Measurements from ENCODE around the gene ST3GAL3.

DNA sequence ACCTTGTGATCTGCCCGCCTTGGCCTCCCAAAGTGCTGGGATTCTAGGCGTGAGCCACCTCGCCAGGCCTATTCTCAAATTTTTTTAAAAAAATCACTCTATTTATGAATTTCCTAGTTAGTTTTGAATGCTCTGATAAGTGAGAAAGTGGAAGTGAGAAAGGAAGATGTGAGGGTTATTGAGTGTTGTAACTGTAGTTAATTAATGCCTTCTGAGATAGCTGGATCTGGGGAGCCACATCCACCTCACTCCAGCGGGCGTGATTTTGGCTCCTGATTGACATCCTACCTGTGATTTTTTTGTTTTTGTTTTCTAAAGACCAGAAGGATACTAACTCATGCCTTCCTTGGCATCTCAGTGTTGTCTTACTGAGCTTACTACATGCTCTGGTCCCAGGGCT, 65.6 kb downstream of the ST3GAL3 start:
- TF ChIP-seq TP53 (CRISPR knock-in tag; IDR thresholded peaks at IDR 0.05) (no peak), ZNF416 (CRISPR knock-in tag; IDR thresholded peaks at IDR 0.05) (no peak), ETV6 (CRISPR knock-in tag; IDR thresholded peaks at IDR 0.05) (no peak)
- TF ChIP-seq, protein P1, sequence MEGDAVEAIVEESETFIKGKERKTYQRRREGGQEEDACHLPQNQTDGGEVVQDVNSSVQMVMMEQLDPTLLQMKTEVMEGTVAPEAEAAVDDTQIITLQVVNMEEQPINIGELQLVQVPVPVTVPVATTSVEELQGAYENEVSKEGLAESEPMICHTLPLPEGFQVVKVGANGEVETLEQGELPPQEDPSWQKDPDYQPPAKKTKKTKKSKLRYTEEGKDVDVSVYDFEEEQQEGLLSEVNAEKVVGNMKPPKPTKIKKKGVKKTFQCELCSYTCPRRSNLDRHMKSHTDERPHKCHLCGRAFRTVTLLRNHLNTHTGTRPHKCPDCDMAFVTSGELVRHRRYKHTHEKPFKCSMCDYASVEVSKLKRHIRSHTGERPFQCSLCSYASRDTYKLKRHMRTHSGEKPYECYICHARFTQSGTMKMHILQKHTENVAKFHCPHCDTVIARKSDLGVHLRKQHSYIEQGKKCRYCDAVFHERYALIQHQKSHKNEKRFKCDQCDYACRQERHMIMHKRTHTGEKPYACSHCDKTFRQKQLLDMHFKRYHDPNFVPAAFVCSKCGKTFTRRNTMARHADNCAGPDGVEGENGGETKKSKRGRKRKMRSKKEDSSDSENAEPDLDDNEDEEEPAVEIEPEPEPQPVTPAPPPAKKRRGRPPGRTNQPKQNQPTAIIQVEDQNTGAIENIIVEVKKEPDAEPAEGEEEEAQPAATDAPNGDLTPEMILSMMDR (IDR thresholded peaks at IDR 0.05): no peak
- TF ChIP-seq, protein P2, sequence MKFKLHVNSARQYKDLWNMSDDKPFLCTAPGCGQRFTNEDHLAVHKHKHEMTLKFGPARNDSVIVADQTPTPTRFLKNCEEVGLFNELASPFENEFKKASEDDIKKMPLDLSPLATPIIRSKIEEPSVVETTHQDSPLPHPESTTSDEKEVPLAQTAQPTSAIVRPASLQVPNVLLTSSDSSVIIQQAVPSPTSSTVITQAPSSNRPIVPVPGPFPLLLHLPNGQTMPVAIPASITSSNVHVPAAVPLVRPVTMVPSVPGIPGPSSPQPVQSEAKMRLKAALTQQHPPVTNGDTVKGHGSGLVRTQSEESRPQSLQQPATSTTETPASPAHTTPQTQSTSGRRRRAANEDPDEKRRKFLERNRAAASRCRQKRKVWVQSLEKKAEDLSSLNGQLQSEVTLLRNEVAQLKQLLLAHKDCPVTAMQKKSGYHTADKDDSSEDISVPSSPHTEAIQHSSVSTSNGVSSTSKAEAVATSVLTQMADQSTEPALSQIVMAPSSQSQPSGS (CRISPR knock-in tag; IDR thresholded peaks at IDR 0.05; ENCODE audit: borderline replicate concordance, low read depth): no peak
- TF ChIP-seq, protein P3, sequence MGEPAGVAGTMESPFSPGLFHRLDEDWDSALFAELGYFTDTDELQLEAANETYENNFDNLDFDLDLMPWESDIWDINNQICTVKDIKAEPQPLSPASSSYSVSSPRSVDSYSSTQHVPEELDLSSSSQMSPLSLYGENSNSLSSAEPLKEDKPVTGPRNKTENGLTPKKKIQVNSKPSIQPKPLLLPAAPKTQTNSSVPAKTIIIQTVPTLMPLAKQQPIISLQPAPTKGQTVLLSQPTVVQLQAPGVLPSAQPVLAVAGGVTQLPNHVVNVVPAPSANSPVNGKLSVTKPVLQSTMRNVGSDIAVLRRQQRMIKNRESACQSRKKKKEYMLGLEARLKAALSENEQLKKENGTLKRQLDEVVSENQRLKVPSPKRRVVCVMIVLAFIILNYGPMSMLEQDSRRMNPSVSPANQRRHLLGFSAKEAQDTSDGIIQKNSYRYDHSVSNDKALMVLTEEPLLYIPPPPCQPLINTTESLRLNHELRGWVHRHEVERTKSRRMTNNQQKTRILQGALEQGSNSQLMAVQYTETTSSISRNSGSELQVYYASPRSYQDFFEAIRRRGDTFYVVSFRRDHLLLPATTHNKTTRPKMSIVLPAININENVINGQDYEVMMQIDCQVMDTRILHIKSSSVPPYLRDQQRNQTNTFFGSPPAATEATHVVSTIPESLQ (CRISPR knock-in tag; IDR thresholded peaks at IDR 0.05): no peak

Data from WTC11 (cell line).